NCI-H524 treated with DMSO at 0.1 percent for 48 hours (cell line): ENCODE measurements around the gene TMPRSS3.

ENCODE experiments used
- DNase-seq: peaks from one replicate; lab custom pipeline; 2025; lab: John Stamatoyannopoulos, UW

The TMPRSS3 gene

DNA sequence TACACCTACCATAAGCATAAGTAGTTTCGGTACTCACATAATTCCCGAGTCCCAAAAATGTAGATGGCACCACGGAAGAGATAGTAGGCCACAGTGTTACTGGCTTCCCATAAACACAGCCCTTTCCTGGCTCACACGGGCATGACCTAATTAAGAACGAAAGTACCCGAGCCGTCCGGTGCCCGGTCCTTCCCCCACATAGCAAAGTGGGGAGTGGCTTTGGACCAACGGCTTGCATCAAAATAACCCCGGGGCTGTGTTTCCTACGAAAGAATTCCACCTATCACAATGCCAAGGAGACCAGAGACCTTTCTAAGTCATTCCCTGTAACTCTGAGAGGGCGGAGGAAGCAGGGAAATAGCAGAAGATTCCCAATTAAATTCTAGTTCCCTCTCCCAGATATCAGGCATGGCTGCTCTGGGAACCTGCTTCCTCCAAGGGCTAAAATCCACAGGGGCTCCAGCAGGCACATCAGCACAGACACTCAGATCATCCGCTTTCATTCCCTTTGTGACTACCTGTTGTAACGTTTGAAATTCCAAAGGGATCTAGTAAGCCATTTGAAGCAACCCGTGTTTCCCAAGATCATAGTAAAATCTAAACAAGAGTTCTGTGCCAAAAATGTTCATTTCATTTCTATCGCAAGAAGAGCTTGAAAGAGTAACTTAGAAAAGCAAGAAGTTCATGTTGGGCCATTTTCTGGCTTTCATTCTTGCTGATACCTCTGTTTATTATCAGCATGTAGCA, at the start of gene TMPRSS3:
TMPRSS3 (minus strand) TSS at position 148 of the 747 bp plus-strand sequence. CDS start 635 bp downstream, outside the sequence.
- no peak for DNase-seq

- DNase-seq, result no peak
These were observed 49.5 kb upstream of the TMPRSS3 start for GRCh38 chr21:42445311-42445710.

GRCh38 chr21:42444745-42445059, 48.9 kb upstream of the TMPRSS3 start:
- no peak for DNase-seq

DNA sequence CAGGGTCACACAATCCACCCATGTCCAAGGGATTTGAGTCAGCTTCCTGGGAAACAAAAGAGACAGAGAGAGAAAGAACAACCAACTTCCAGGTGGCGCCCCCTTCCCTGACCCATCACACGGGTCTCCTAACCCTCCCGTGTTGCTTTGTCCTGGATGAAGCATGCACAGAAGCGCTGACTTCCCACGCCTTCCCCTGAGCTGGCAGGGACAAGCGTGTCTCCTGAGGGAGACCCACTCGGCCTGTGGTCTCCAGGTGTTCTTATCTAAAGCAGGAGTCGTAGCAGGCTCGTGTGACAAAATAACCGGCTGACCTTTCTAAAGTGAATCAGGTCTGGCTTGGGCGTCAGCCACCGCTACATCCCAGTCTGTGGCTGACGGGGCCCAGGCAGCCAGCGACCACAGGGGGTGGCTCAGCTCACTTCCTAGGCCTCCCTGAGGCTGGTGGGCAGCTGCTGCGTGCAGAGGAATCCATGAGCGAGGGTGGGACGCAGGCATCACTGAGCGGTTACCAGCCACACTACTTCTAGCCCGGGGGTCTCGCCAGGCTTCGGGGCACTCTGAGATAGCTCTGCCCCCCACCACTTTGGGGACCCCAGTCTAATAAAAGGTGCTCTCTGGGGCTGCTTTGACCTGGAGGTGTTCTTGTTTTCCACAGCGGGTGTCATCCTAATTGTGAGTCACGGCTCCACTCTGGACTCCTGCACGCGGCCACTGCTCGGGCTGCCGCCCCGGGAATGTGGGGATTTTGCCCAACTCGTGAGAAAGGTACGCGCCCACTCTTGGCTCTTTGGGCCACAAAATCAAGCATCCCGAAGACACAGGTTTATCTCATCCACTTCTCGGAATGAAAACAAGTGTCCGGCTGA, 48.3 kb upstream of the TMPRSS3 start:
- no peak for DNase-seq

- DNase-seq, result no peak
These were observed 47.4 kb upstream of the TMPRSS3 start for GRCh38 chr21:42443181-42443785.

DNA sequence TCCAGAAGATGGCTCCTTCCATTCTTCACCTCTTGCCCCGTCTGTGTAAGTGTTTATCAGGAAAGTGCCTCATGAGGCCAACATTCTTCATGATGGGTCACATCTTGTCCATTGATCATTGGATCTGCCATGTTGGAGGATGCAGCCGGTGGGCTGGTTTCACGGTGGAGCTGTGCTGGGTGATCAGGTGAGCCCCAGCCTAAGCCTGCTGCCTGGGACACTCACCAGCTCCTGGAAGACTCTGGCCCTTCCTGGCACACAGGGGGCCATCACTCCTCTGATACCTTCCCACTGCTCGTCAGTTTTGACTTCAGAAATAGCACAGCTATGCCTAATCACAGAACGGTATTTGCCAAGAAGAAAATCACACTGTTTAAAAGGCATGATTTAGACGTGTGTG, 46.1 kb upstream of the TMPRSS3 start:
- no peak for DNase-seq

DNA sequence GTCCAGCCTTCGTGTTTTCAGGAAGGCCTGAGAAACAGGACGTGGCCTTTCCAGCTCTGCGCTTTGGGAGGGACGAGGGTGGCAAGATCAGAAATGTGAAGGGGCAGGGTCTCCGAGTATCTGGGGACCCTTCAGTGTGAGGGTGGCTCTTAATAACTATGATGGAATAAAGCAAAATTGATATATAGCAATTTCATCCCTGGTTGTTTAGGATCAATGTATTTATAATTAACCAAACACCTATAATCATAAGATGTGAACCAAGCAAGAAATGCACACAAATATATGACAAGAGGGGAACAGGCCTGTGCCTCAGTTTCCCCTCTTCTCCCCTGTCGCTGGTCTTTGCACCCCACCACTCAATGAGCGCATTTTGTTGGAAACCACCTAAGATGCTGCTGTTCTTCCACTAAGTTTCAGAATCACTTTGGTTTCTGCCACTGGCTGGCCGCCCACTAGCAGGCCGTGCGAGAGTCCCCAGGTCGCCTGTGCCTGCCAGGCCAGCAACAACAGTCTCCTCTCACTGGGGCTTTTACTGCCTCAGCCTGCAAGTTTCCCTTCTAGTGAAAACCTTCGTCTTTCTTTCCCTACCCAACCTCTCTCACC, 44.4 kb upstream of the TMPRSS3 start:
- DNase-seq, result no peak

- DNase-seq, result no peak
These were observed 43.7 kb upstream of the TMPRSS3 start for GRCh38 chr21:42439284-42440186.

DNA sequence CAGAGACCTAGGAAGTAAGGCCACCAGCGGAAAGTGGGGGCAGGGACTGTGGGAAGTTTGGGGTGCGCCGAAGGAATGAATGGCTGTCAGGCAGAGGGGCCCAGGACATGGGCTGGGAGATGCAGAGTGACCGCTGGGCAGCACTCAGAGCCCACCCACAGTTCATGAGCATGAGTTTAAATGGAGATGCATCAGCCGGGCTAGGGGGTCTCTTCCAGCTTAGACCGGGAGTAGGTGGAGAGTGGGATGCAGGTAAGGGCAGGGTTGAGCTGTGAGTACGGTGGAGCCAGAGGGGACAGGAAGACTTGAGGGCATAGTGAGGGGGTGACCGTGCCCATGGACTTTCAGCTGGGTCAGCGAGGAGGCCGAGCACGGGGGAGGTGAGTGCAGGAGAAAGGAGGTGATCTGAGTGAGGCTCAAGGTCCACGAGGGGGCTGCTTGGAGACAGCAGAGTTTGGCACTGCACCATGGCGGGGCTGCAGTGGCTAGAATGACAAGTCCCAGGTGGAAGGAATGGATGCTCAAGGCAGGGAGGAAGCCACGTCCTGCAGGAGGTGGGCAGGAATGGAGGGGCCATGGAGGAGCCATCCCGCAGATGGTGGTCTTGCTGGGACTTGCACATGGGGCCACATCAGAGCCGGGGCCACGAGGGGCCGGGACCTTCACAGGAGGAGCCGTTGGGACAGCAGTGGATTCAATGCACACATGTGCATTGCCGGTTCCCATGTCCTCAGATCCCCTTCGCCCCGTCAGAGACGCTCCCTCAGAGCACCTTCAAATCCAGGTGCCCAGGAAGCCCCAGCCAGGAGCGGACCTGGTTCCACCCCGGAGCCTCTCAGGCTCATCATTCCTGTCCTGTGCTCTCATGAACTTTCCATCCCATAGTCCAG, 42.7 kb upstream of the TMPRSS3 start:
- no peak for DNase-seq

DNA sequence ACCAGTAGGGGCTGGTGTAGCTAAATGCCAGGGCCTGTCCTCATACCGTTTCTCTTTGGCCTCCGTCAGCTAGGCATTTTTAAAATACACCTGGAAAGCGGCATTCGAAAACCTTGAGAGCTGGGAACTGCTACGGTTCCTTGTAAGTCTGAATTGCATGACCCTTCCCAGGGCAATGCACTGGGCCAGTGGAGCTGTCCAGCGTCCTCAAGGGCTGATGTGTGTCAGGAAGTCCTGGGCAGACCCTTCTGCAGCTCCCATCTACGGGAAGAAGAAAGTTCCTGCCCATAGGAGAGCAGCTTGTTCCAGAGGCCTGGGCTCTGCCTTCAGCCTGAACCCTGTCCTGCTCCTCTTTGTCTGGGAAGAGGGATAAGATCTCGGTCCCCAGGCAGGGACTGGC, 41.9 kb upstream of the TMPRSS3 start:
- no peak for DNase-seq

GRCh38 chr21:42436914-42437313, 41.1 kb upstream of the TMPRSS3 start:
- no peak for DNase-seq

- DNase-seq, result no peak
These were observed 40.0 kb upstream of the TMPRSS3 start for GRCh38 chr21:42435833-42436232.

GRCh38 chr21:42435401-42435800, 39.5 kb upstream of the TMPRSS3 start:
- DNase-seq, result no peak

- no peak for DNase-seq
These were observed 39.0 kb upstream of the TMPRSS3 start for GRCh38 chr21:42434884-42435283.

DNA sequence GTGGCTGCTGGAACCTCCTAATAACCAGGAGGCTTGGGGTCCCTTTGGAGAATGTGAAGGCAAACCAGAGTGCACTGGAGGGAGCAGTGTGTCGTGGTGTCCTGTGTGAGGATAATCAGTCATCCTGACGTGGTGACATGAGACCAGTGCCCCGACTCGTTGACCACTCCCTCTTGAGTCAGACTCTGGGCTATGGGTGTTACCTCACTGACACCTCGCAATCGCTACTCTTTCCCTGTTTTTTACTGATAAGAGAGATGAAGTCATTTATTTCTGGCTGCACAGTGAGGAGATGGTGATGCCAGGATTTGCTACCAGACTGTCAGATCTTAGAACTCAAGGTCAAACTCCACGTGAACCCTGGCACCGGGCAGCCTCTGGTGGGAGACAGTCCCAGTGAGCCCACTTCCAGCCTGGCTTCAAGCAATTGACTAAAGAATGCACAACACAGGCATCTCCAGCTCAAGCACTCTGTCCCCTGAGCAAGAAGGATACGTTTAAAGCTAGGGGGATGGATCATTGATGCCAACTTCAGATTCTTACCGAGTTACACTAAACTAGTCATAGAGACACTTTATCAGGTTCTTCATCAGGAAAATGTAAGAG, 38.2 kb upstream of the TMPRSS3 start:
- DNase-seq, result no peak

GRCh38 chr21:42432695-42433094, 36.8 kb upstream of the TMPRSS3 start:
- DNase-seq, result no peak

DNA sequence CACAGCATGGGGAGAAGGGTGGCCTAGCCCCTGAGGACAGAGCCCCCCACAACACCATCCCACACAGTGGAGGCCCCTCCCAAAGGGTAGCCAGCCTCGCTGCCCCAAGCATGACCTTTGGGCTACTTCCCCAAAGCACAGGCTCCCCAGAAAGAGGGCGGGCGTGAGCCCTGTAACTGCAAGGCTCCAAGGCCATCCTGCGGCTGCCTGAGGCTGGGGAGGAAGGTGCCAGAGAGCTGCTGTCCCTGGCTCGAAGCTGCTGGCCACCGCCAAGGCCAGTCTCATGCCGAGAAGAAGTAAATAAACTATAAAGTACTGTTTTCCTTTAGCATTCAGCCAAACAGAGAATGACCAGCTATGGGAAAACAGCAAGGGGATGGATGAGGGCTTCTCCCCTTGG, 35.3 kb upstream of the TMPRSS3 start:
- no peak for DNase-seq

- DNase-seq, result no peak
These were observed 34.7 kb upstream of the TMPRSS3 start for GRCh38 chr21:42430521-42430920.

GRCh38 chr21:42429856-42430255, 34.0 kb upstream of the TMPRSS3 start:
- DNase-seq, result no peak

DNA sequence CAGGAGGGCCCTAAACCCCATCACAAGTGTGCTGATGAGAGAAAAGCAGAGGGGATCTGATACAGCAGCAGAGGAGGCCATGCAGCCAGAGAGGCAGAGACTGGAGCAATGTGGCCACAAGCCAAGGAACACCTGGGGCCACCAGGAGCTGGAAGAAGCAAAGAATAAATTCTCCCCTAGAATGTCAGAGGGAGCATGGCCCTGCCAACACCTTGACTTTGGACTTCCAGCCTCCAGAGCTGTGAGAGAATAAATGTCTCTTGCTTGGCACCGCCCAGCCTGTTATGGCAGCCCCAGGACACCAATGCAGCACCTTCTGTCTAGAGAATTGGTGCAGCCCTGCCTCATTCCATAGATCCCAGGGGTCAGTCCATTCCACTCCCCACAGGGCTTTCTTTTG, 33.2 kb upstream of the TMPRSS3 start:
- DNase-seq, result no peak
